GM11168 (cell line): ENCODE data around the gene MACROH2A1.

Experiments
- in situ Hi-C: fragments of 300-500 bp; cut with MboI; formaldehyde crosslinking; loops from one replicate; pipeline ENCODE4 v1.12.0; 2022; ENCODE audit warnings: low sequenced_read_pairs; ENCODE audit not compliant: unreplicated experiment

MACROH2A1 gene

GRCh38 chr5:135360278-135361274 is 38.5 kb downstream of the MACROH2A1 start:
- in situ Hi-C loops: no loop called here

- in situ Hi-C loops: no loop called here
These were observed 39.5 kb downstream of the MACROH2A1 start for GRCh38 chr5:135359374-135360165.

GRCh38 chr5:135357685-135358084 is 41.3 kb downstream of the MACROH2A1 start:
- in situ Hi-C loops: no loop called here

GRCh38 chr5:135356522-135357318 is 42.3 kb downstream of the MACROH2A1 start:
- in situ Hi-C loops: no loop called here

- in situ Hi-C loops: no loop called here
These were observed 43.9 kb downstream of the MACROH2A1 start for GRCh38 chr5:135355169-135355568.

GRCh38 chr5:135353952-135354721 is 44.9 kb downstream of the MACROH2A1 start:
- in situ Hi-C loops: no loop called here

GRCh38 chr5:135350536-135350935 is 48.5 kb downstream of the MACROH2A1 start:
- in situ Hi-C loops: no loop called here

GRCh38 chr5:135349886-135350285 is 49.1 kb downstream of the MACROH2A1 start:
- in situ Hi-C loops: no loop called here

- in situ Hi-C loops: no loop called here
These were observed 49.6 kb downstream of the MACROH2A1 start for GRCh38 chr5:135349451-135349850.

GRCh38 chr5:135348918-135349317 is 50.1 kb downstream of the MACROH2A1 start:
- in situ Hi-C loops: no loop called here

- in situ Hi-C loops: no loop called here
These were observed 51.6 kb downstream of the MACROH2A1 start for GRCh38 chr5:135347392-135347791.

GRCh38 chr5:135345956-135346731 is 52.9 kb downstream of the MACROH2A1 start:
- in situ Hi-C loops: no loop called here

- in situ Hi-C loops: no loop called here
These were observed 54.7 kb downstream of the MACROH2A1 start for GRCh38 chr5:135344349-135344748.

- in situ Hi-C loops: no loop called here
These were observed 55.6 kb downstream of the MACROH2A1 start for GRCh38 chr5:135343413-135343812.

GRCh38 chr5:135342551-135342875 is 56.5 kb downstream of the MACROH2A1 start:
- in situ Hi-C loops: no loop called here

- in situ Hi-C loops: no loop called here
These were observed 57.1 kb downstream of the MACROH2A1 start for GRCh38 chr5:135341696-135342550.

GRCh38 chr5:135341016-135341666 is 57.9 kb downstream of the MACROH2A1 start:
- in situ Hi-C loops: no loop called here

GRCh38 chr5:135340568-135340967 is 58.5 kb downstream of the MACROH2A1 start:
- in situ Hi-C loops: no loop called here
